ENCODE data around the gene DAGLB.
"Not testable (repeated sequence)": the region's sequence is repeated elsewhere in the genome, so short reads cannot be mapped to it uniquely, and the experiment has no call there.

DAGLB gene

DNA sequence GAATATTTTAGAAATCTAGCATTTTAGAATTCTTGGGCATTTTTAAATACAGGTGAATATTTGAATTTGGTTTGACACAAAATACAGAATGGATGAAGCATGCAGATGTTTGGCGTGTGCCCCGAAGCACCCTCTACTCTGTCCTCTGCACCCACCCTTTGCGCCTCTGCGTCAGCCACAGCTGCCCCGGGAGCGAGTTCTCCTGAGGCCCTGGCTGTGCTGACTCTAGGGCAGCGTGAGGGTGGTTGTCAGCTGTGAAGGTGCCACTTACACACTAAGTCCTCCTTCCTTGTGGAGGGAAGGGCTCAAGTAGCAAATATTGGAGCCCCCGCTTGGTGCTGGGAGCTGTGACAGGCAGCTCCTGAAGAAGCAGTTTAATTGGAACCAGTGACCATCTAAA, 48.4 kb downstream of the DAGLB start:
- H3K4me1 ChIP-seq (ENCODE audit: insufficient read depth, poor library complexity, severe bottlenecking): peaks cover 34% of the 10 kb centered on the region
- H3K27me3 ChIP-seq (ENCODE audit: insufficient read depth, poor library complexity, severe bottlenecking): no peaks in the 10 kb centered on the region
- TF ChIP-seq, protein P1, sequence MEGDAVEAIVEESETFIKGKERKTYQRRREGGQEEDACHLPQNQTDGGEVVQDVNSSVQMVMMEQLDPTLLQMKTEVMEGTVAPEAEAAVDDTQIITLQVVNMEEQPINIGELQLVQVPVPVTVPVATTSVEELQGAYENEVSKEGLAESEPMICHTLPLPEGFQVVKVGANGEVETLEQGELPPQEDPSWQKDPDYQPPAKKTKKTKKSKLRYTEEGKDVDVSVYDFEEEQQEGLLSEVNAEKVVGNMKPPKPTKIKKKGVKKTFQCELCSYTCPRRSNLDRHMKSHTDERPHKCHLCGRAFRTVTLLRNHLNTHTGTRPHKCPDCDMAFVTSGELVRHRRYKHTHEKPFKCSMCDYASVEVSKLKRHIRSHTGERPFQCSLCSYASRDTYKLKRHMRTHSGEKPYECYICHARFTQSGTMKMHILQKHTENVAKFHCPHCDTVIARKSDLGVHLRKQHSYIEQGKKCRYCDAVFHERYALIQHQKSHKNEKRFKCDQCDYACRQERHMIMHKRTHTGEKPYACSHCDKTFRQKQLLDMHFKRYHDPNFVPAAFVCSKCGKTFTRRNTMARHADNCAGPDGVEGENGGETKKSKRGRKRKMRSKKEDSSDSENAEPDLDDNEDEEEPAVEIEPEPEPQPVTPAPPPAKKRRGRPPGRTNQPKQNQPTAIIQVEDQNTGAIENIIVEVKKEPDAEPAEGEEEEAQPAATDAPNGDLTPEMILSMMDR (IDR thresholded peaks at IDR 0.05; ENCODE audit: poor library complexity, severe bottlenecking): no peak
- no peaks in the 10 kb centered on the region for H3K9me3 ChIP-seq (ENCODE audit: severe bottlenecking)
- no peak overlapping the region for H3K4me3 ChIP-seq (ENCODE audit: severe bottlenecking)
- peak overlapping the region; percentile 78 for H3K27ac ChIP-seq (ENCODE audit: poor library complexity, severe bottlenecking)
- ATAC-seq (ENCODE audit: low read depth) (peak; percentile 10; the same call in 2 of the 3 replicates), DNase-seq (ENCODE audit: low spot score) (no peak)
- H3K36me3 ChIP-seq (ENCODE audit: low read depth): peaks cover 60% of the 10 kb centered on the region

DNA sequence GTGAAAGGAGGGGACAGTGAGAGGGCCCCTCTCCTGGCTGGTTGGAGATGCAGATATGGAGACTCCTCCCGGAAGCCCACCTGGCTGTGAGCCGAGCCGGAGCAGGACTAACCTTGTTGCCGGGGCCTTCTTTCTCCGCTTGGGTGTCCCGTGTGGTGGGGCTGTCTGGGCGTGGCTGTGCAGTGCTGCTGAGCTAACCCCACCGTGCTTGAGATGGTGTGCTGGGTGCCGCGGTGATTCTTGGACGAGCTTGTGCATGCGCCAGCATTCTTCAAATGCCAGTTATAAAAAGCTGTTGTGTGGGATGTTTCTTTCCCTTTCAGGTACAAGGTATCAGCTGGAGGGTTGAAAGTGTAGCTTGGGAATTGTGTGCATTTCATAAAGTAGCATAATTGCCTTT, 48.8 kb downstream of the DAGLB start:
- Histone ChIP-seq H3K27ac (ENCODE audit: poor library complexity, severe bottlenecking) (peak overlapping the region; percentile 78), H3K9me3 (ENCODE audit: severe bottlenecking) (no peaks in the 10 kb centered on the region), H3K4me1 (ENCODE audit: insufficient read depth, poor library complexity, severe bottlenecking) (peaks cover 35% of the 10 kb centered on the region), H3K36me3 (ENCODE audit: low read depth) (peaks cover 60% of the 10 kb centered on the region), H3K4me3 (ENCODE audit: severe bottlenecking) (no peak overlapping the region), H3K27me3 (ENCODE audit: insufficient read depth, poor library complexity, severe bottlenecking) (no peaks in the 10 kb centered on the region)
- DNase-seq (ENCODE audit: low spot score) (peak; percentile 89), ATAC-seq (ENCODE audit: low read depth) (peak; percentile 95)
- TF ChIP-seq, protein P1 (IDR thresholded peaks at IDR 0.05; ENCODE audit: poor library complexity, severe bottlenecking): no peak

DNA sequence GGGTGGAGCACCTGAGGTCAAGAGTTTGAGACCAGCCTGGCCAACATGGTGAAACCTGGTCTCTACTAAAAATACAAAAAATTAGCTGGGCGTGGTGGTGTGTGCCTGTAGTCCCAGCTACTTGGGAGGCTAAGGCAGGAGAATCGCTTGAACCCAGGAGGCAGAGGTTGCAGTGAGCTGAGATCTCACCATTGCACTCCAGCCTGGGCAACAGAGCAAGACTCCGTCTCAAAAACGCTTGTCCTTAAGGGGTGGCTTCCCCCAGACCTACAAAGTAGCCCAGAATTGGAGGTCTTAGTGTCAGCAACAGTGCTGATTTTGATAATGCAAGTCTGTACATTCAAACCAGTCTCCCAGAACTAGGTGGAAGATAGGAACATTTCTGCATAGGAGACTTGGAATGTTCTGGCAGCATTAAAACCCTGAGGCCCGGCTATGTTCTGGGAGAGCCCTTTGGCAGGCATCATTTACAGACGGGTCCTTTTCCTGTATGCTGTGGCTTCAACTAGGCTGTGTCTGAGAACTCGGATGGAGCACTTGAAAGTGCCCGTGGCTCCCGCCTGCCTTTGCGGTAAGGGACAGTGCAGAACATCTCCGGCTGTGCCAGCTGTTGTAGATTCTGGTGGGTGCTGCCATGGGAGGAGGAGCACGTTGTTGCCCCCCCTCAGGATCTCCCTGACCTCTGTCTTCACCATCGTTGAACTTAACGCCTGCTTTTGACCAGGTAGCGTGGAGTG, 49.8 kb downstream of the DAGLB start:
- H3K9me3 ChIP-seq (ENCODE audit: severe bottlenecking); ATAC-seq (ENCODE audit: low read depth); DNase-seq (ENCODE audit: low spot score); H3K27me3 ChIP-seq (ENCODE audit: insufficient read depth, poor library complexity, severe bottlenecking); H3K4me3 ChIP-seq (ENCODE audit: severe bottlenecking): not testable (repeated sequence)
- H3K36me3 ChIP-seq (ENCODE audit: low read depth): peaks cover 54% of the 10 kb centered on the region
- peak overlapping the region; percentile 78 for H3K27ac ChIP-seq (ENCODE audit: poor library complexity, severe bottlenecking)
- H3K4me1 ChIP-seq (ENCODE audit: insufficient read depth, poor library complexity, severe bottlenecking): peaks cover 35% of the 10 kb centered on the region

DNA sequence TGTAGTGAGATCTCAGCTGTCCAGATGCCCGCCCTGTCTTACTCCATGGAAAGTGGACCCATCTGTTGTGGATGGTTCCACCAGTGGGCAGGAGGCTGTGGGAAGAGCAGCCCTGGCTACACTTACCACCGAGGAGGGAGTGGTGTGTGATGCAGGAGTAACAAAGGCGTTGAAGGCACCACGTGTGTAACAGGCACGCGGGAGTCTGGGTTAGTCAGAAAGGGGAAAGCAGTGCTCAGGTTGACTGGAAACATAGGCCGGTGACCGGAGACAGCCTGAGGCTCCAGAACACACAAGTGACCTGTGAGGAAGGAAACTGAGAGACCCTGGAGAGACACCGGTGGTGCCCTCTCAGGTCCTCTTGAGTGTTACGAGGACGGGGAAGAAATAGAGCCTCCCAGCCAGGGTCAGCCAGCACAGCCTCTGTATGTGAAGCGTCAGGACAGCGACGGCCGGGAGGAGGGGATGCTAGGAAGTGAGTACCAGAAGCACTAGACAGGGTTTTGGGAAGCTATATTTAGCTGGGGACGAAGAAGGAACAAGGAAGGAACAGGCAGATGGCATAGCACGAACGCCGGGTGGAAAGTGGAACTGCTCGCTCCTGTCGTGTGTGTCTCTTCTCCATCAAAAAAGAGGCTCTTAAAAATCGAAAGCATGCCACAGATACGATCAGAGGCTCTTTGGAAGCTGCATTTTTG, 51.7 kb downstream of the DAGLB start:
- ATAC-seq (ENCODE audit: low read depth): no peak
- H3K27ac ChIP-seq (ENCODE audit: poor library complexity, severe bottlenecking): peak overlapping the region; percentile 5

DNA sequence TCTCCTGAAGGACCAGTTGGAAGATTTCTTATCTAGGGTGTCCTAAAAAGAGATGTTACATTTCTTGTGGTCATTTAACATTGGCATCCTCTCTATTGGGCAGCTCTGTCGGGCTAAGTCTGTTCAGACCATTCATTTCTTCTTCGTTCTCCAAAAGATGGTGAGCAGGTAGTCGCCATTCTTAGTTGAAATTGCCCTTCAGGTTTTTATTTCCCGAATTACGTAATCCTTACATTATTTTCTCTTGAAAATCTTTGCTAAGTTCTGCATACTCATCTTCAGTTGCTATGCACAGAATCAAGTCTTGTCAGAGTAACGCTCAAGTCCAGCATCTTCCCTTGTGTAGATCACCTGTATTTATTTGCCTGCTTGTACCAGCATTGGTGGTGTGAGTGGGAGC, 53.6 kb downstream of the DAGLB start:
- Histone ChIP-seq H3K27ac (ENCODE audit: poor library complexity, severe bottlenecking) (peak overlapping the region; percentile 80), H3K4me1 (ENCODE audit: insufficient read depth, poor library complexity, severe bottlenecking) (peaks cover 44% of the 10 kb centered on the region), H3K9me3 (ENCODE audit: severe bottlenecking) (no peaks in the 10 kb centered on the region), H3K27me3 (ENCODE audit: insufficient read depth, poor library complexity, severe bottlenecking) (no peaks in the 10 kb centered on the region), H3K4me3 (ENCODE audit: severe bottlenecking) (no peak overlapping the region), H3K36me3 (ENCODE audit: low read depth) (peaks cover 54% of the 10 kb centered on the region)
- DNase-seq (ENCODE audit: low spot score) (no peak), ATAC-seq (ENCODE audit: low read depth) (no peak)
- TF ChIP-seq, protein P1 (IDR thresholded peaks at IDR 0.05; ENCODE audit: poor library complexity, severe bottlenecking): no peak

More for the DNA sequence above, 51.7 kb downstream of the DAGLB start:
- Histone ChIP-seq H3K36me3 (ENCODE audit: low read depth) (peaks cover 57% of the 10 kb centered on the region), H3K27me3 (ENCODE audit: insufficient read depth, poor library complexity, severe bottlenecking) (no peaks in the 10 kb centered on the region), H3K4me3 (ENCODE audit: severe bottlenecking) (no peak overlapping the region), H3K9me3 (ENCODE audit: severe bottlenecking) (no peaks in the 10 kb centered on the region), H3K4me1 (ENCODE audit: insufficient read depth, poor library complexity, severe bottlenecking) (peaks cover 52% of the 10 kb centered on the region)
- DNase-seq (ENCODE audit: low spot score): no peak
- TF ChIP-seq, protein P1 (IDR thresholded peaks at IDR 0.05; ENCODE audit: poor library complexity, severe bottlenecking): no peak
